PFSK-1 (cell line): Measurements from ENCODE around the gene SRL.

Source experiments
- POLR2AphosphoS5 ChIP-seq: IDR thresholded peaks from 2 replicates; pipeline ENCODE4 v1.6.1; 2012; ENCODE audit warnings: low read depth, mild to moderate bottlenecking, control low read depth, low read length, moderate library complexity
- REST ChIP-seq, 2 experiments: IDR thresholded peaks; 2 replicates each; pipeline versions ENCODE4 v1.6.1 to v1.8.0; 2011 to 2012; ENCODE audit warnings: low read depth in 2 of 2, low read length in 2 of 2, control low read depth in 1 of 2, inconsistent platforms in 1 of 2, mild to moderate bottlenecking in 1 of 2, moderate library complexity in 1 of 2; ENCODE audit not compliant: insufficient read depth in 1 of 2
- SIN3A ChIP-seq: IDR thresholded peaks from 2 replicates; pipeline ENCODE4 v1.6.1; 2012; ENCODE audit warnings: mild to moderate bottlenecking, low read length, moderate library complexity, borderline replicate concordance; ENCODE audit not compliant: insufficient read depth
- TAF1 ChIP-seq: IDR thresholded peaks from 2 replicates; pipeline ENCODE4 v1.6.1; 2012; ENCODE audit warnings: low read length, control low read depth, borderline replicate concordance; ENCODE audit not compliant: insufficient read depth

- TF ChIP-seq POLR2AphosphoS5 (no peak), SIN3A (no peak), TAF1 (no peak), REST (IDR thresholded peaks at IDR 0.05; ENCODE audit: insufficient read depth in 1 of 2, low read depth in 2 of 2, low read length in 2 of 2) (no peak)
These were observed 15.4 kb downstream of the SRL start for GRCh38 chr16:4226251-4227039.
